Measurements from ENCODE around the gene SLC8B1.

DNA sequence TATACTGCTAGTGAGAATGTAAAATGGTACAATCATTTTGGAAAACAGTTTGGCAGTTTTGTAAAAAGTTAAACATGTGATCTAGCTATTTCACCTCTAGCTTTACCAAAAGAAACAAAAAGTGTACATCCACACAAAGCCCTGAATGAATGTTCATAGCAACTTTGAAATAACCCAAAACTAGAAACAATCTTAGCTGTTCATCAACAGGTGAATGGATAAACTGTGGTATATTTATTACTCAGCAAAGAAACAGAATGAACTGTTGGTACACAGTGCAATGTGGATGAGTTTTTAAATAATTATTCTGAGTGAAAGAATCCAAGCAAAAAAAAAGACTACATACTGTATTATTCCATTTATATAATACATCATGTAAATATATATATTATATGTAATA, 77.3 kb downstream of the SLC8B1 start:
- TF ChIP-seq, protein P1, sequence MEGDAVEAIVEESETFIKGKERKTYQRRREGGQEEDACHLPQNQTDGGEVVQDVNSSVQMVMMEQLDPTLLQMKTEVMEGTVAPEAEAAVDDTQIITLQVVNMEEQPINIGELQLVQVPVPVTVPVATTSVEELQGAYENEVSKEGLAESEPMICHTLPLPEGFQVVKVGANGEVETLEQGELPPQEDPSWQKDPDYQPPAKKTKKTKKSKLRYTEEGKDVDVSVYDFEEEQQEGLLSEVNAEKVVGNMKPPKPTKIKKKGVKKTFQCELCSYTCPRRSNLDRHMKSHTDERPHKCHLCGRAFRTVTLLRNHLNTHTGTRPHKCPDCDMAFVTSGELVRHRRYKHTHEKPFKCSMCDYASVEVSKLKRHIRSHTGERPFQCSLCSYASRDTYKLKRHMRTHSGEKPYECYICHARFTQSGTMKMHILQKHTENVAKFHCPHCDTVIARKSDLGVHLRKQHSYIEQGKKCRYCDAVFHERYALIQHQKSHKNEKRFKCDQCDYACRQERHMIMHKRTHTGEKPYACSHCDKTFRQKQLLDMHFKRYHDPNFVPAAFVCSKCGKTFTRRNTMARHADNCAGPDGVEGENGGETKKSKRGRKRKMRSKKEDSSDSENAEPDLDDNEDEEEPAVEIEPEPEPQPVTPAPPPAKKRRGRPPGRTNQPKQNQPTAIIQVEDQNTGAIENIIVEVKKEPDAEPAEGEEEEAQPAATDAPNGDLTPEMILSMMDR (optimal IDR thresholded peaks at IDR 0.05 in 1 of 3, IDR thresholded peaks at IDR 0.05 in 1 of 3, conservative IDR thresholded peaks at IDR 0.05 in 1 of 3; ENCODE audit: extremely low read depth in 1 of 3, insufficient read depth in 2 of 3, low read length in 3 of 3): no peak
- no peak for TF ChIP-seq EZH2 (IDR thresholded peaks at IDR 0.05; ENCODE audit: low read length)

All from keratinocyte (primary cell).